GM19023 (cell line): ENCODE measurements around the gene RNF220.

Experiments
- ATAC-seq: cut with Tn5 transposase; IDR thresholded peaks from one replicate; pipeline ENCODE4 v1.9.1; 2021; ENCODE audit warnings: mild to moderate bottlenecking, moderate library complexity; ENCODE audit not compliant: unreplicated experiment

RNF220 gene

DNA sequence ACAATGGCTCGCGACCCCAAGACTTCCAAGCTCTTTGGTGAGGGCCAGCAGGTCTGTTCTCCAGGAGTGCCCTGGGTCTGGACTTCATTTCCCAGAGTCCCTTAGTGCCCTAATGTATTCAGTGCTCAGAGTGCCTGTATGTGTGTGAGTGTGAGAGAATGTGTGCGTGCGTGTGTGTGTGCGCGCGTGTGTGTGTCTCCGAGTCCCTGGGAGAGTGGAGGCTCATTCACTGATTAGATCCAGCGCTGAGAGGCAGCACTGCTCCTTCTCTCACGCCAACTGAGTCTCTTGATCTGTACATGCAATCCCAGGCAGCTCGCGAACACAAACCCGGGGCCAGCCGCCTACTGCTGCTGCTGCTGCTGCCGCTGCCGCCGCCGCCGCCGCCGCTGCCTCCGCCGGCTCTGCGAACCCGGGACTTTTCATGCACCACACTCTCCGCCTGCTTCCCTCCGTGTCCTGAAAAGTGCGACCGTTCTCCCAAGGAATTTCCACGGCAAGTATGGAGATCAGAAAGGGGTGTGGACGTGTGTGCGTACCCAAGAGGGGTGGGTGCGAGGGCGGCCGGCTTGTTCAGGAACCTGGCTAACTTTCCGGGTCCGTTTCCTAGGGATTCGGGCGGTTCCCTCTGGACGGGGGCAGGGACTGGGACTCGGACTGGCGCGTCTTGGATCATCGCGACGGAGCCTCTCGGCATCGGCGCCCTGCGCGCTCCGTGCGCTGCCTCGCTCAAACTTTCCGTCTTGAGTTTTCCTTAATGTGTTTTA, at the start of gene RNF220:
RNF220 (plus strand) TSS at position 225 of the 767 bp plus-strand sequence.
- ATAC-seq = no peak

DNA sequence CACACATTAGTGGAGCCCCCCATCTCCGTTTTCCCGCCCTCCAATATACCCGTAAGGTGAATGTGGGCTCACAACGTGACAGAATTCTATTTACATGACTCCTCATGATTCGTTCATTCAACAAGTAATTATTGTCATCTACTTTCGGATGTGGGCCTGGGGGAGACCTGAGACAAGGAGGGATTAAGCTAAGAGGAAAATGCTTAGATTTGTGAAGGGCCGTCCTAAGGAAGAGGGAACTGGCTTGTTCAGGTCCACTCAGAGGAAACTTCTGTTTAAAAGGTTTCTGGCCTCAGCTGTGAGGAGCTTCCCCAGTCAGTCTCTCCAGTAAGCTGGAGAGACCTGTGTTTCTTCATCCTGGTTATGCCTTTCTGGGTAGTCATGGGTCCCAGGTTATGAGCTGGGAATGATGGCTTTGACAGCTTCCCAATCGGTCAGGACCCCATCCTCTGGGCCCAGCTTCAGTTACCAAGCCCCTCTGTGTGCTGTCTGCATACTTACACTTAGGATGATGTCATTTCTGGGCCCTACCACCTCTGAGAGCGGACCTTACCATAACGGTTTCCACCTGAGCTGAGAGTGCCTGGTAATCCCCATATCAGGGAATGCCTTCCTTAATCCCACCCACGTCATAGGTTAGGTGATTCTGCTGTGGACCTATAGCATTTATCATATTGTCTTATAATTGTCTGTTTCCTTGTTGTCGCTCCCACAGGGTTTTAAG, 49.3 kb upstream of the RNF220 start:
- ATAC-seq = no peak

DNA sequence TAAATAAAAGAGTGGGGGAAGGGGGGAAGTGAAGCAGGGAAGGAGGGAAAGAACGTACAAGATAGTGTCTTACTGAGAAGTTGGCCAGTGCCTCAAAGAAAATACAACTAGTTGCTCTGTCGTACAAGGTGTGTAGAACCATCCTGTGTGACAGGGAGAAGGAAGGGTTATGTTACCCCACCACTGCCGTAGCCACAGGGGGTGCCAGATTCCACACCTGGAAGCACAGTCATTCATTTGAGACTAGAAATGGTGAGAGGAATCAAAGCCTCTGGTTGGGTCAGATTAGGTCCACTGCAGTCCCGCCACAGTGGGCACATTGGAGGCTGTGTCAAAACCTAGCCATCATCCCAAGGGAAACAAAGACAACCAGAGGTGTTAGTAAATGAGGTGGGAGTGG, 47.3 kb upstream of the RNF220 start:
- ATAC-seq = no peak

DNA sequence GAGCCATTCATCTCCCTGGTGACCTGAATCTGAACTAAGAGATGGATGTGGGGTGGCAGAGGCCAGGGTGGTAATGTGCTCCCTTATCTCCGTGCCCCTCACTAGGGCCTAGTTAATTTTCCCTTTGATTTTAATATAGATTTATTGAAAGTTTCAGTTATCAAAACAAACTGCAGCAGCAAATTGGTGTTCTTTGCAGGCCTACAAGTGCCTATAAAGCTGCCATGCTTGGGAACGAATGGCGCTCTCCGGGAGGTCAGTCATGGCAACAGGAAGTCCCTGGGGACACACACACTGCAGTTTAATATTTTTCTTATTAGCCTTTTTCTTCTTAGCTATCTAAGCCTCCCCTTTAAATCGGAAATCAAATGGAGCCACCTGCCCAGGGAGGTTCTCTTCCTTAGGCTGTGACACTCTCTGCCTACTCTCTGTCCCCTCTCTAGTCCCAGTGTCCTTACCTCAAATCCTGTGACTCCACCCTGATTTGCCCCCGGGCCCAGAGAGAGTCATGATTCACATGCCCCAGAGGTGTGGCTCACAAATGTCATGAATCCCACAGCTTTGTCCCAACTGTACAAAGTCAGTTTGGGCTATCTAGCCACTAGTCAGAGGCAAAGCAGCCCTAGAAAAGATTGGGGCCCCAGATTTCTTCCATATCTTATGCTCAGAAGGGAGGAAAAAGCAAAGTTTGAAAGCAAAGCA, 45.7 kb upstream of the RNF220 start:
- no peak for ATAC-seq

DNA sequence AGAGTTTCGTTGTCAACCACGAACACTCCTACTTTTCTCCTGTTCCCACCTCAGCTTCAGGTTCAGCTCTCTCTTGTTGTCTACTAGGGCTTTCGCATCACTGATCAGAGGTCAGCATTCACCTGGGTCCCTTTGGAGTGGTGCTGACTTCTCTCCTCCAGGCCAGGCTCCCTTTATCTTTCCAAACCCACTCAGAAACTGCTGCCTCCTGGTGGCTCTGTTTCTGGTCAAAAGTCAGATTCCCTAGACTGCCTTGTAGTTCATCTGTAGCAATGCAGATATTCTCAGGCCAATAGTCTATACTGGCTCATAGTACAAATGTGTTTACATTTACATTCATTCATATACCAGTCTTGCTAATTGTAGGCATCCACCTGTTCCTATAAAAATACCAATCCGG, 43.6 kb upstream of the RNF220 start:
- ATAC-seq = no peak

DNA sequence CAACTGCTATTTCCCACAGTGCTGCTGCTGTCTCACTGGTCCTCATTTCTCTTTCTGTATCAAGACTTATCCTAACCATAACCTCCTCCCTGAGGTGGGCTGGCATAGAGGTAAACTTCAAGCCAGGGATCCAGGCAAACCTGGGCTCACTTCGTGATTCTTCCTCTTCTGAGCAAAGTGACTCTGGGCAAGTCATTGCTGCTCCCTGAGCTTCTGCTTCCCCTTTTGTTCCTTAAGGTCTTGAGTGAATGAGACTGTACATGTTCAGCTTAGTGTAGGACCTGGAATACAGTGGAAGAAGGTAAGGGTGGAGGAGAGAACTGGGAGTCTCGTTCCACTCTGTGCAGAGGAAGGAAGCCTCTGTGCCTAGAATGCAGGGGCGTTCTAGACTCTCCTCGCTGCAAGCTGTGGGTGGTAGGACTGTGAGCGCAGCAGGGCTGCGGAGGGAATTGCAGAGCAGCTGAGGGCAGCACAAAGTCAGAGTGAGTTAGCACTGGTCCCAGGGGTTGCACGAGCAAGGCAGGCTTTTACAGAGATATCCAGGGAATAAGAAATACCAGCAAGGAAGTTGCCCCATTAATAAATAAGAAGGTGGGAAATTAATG, 38.6 kb upstream of the RNF220 start:
- no peak for ATAC-seq

DNA sequence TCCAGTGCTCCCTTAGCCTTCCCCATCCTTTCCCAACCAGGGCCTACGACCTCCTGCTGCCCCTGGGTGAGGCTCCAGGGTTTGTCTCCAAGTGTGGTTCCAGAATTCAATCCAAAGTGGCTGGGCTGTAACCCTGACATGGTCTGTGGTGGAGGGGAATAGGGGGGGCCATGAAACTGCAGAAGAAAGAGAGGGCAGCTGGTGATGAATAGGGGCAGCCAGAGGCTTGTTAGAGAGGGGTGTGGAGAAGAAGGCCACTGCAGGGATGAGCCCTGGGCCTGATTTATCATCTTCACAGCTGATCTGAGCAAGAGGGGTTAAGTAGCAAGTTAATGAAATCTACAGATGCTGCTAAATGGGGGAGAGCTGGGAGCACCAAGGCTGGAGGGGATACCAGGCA, 37.1 kb upstream of the RNF220 start:
- ATAC-seq = no peak

DNA sequence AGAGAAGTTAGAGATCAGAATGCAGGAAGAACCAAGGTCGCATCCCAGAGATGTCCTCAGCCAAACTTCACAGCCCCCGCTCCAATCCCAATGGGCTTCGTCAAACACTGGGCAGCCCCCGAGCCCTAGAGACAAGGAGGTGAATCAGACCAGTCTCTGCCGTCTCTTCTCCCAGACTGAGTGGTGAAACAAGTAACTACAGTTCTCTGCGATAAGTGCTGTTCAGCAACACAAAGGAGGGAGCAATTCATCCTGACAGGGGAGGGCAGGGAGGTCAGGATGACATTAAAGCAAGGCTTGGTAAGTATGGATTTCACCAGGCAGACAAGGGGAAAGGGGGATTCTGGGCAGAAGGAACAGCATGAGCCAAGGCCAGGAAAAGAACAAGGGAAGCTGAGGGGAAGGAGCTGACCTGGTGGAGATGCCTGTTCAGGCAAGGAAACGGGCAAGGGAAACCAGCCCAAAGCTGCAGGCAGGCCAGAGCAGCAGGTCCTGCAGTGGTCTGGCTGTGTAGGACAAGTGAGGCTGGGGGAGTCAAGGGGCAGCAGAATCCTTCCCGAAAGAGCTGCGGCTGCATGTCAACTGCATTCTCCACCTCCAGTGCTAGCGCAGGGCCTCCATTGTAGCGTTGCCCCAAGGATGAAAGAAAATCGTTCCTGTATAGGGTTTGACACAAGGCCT, 36.4 kb upstream of the RNF220 start:
- no peak for ATAC-seq

DNA sequence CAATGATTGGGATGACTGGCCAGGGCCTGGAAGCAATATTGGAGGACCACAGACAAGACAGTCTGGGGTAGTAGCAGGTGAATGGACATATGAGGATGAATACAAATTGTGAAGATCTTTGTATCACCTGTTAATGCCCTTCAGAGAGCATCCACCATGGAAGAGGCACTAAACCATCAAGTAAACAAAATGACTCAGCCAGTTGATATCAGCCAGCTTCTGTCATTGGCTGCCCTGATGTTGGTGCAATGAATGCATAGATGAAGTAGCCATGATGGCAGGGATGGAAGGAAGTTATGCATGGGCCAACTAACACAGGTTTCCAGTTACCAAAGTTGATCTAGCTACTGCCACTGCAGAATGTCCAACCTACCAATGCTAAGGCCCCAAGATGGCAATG, 33.8 kb upstream of the RNF220 start:
- ATAC-seq = no peak

DNA sequence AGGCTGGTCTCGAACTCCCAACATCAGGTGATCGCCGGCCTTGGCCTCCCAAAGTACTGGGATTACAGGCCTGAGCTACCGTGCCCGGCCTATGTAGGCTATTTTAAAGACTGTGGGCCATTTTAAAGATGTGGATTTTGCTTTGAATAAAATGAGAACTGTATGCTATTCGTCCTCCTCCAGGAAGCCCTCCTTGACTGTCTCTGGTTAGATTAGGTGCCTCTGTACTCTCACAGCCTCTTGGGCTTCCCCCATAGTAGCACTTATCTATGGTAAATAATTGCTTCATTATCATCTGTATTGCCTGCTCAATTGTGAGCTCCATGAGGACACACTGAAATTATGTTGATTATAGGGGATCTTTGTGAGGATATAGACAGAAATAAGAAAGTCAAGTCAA, 29.5 kb upstream of the RNF220 start:
- ATAC-seq = no peak

DNA sequence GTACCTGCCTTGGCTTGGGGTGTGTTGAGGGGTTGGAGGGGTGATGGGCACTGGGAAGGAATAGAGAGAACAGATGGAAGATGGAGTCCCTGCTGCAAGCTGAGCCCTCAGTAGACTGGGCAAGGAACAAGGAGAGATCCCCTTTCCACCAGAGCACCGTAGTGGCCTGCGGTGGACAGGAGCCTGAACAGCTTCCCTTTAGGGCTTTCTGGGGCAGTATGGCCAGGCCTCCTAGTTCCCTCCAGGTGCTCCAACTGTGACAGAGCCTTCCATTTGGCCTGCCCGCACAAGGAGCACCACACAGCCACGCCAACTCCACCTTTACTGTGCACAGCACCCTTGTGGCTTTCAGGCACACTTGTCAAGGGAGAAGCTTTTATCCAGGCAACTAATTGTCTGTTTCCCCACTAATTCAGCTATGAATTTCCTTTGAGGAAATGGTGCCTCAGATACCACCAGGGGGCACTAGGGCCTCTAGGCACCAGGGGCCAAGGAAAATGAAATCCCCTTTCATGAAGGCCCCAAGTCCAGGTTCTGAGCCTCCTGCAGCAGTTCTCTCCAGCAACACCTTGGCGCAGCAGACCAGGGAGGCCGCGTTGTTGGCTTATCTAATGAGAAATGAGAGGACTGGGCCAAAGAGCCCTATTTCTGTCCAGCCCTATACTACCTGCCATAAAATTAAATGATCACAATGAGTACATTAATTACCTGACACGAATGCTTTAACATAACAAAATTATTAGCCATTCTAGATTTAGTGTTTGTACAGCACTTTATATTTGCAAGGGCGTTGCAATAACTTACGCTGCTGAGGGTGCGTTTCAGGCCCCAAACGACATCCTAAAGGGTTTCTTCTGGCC, 26.9 kb upstream of the RNF220 start:
- ATAC-seq = no peak

DNA sequence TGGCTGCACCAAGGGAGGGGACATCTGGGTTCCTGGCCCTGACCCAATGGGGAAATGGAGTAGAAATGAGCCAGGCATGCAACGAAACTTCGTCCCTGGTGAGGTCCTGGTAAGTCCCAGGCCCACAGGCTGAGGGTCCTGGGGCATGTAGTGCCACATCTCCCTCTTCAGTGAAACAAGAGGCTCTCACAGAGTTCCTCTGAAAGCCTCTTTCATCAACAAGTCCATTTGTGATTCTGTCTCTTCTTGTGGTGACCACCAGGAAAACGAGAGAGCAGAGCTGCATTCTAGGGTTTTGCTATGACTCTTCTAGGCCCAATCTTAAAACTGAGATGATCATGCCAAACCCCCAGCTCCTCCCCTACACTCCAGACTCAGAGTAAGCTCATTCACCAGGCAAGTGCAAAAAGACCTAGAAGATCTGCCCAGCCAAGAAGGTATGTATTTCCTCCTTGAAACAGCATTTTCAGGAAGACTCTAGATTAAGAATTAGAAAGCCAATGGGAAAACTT, 24.3 kb upstream of the RNF220 start:
- ATAC-seq = no peak

DNA sequence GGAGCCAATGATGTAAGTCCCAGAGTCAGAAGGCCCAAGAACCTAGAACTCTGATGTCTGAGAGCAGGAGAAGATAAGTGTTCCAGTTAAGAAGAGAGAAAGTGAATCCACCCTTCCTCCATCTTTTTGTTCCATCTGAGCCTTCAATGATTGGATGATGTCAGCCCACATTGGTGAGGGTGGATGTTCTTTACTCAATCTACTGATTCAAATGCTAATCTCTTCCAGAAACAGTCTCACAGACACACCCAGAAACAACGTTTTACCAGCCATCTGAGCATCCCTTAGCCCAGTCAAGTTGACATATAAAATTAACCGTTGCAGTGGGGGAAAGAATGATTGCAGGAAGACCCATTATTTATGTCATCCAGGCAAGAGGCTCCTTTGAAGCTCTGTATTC, 16.5 kb upstream of the RNF220 start:
- ATAC-seq = no peak

DNA sequence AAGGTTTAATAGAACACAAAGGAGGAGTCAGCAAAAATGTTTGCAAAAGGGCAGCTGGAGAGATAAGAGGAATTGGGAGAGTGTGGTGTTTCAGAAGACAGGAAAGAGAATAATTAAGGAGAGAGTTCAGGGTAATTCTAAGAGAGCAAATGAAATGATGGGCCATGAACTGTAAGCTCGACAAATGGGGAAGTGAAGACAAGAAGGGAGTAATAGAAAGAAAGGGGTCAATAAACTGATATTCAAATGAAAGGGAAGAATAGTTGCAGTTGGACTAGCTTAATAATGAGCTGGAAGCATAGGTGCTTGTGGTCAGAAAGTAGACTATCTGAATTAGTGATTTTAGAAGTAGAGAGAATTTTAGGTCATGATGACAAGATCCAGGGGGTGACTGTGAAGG, 15.6 kb upstream of the RNF220 start:
- ATAC-seq = no peak

DNA sequence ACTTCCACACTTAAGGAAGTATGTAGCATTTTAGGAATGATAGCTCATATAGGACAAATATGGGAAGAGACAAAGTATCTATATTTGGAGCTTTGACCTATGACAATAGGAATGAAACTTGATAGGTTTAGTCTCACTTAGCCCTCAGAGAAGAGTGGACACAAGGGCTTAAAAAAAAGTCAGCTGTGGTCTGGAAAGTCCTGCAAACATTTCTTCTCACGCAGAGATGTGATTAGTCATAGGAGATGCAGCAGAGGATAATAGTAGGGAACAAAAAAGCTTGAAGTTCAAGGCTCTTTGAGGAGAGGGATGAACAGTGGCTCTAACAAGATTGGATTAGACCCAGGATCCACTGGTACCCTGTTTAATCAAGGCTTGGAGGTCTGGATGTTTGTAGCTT, 14.8 kb upstream of the RNF220 start:
- no peak for ATAC-seq

DNA sequence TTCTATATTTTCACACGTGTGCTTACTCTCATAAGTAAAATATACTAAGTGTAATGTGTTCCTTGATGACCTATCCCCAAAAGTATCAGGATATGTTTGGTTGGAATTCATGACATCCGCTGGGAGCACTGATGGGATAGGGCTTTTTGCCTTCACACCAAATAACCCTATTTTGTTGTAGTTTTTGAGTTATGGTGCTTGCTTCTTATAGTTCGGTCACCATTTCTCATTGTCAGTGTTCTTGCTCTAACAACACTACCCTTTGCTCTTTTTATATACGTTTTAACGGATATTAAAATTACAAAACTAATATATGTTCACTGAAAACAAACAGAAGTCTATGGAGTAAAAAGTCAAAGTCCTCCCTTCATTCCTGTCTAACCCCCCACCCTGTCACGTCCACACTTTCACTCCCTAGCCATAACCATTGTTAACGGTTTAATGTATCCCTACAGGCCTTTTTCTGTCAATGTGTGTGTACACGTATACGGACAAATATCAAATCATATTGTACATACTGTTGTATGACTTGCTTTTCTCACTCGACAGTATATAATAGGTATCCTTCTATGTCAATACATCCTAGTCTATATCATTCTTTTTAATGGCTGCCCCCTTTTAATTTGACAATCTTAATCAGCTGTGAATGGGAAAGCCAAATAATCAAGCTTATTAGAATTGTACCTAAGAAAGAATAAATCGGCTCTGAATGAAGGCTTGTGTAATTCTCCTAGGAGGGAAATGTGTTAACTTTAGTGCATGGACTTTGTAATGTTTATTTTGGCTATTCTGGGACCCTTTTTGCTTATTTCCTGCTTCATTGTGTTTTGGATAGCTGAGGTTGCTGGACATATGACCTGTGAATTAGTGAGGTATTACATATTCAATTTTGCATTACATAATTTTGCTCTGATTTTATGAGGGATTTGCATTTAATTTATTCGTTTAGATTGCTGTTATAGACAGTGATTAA, 3.5 kb upstream of the RNF220 start:
- no peak for ATAC-seq

DNA sequence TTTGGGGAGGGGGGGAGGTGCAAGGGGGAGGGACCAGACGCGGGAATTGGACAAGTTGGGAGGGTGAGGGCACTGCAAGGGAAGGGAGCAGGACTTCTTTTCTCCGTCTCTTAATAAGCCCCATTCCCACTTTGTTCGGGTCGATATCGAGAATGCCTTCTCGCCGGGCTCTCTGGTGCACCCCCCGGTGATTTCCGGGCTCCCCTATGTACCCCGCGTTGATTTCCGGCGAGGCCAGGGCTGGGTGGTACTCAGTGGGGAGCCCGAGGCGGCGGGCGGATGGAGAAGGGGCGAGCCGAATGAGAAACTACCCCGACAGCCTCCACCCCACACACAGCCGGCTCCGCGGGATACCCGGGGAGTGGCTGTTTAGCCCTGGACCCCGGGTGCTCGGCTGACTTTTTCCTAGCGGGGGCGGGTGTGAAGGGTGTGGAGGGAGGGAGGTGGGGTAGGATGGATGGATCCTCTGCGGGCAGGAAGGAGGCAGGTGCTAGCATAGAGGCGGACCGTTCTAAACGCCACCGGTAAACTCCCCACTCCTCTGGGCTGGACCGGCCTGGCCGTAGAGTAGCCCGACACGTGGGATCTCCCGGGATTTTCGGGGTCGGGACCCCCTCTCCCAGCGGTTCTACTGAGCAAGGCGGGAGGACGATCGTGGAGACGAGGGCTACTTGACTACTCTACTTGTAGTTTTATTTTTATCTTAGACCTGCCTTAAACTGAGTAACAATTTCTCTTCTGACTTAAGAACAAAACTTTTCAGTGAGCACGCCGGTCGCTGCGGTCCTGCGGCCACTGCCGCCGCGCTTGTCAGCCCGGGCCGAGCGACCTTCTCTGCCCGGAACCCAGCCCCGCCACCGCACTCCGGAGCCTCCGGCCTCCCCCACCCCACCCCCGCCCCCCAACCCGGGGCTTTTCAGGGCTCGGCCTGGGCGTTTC, 1.0 kb downstream of the RNF220 start:
- no peak for ATAC-seq
